Chondrocyte (in vitro differentiated cells): ENCODE measurements around the gene SLPI. TPM values are rescaled to one million over a fixed set of nuclear protein-coding genes. Genes with fewer than 3 reads are reported as not detected.

Experiments used
- DNase-seq: peaks from one replicate; pipeline ENCODE4 v3.0.0; 2021; ENCODE audit warnings: mixed read lengths, low spot score
- H3K27ac Mint-ChIP-seq: one replicate; pipeline ENCODE4 v1.8.0; 2021; ENCODE audit warnings: mild to moderate bottlenecking, moderate library complexity, mixed read lengths; ENCODE audit not compliant: unreplicated experiment
- H3K27me3 Mint-ChIP-seq: 2 replicates; pipeline ENCODE4 v1.8.0; 2021; ENCODE audit warnings: low read depth, mixed read lengths
- H3K36me3 Mint-ChIP-seq: 2 replicates; pipeline ENCODE4 v1.8.0; 2021; ENCODE audit warnings: low read depth, mixed read lengths
- H3K4me1 Mint-ChIP-seq: 2 replicates; pipeline ENCODE4 v1.8.0; 2021; ENCODE audit warnings: low read depth, mild to moderate bottlenecking, mixed read lengths
- H3K4me3 Mint-ChIP-seq: one replicate; pipeline ENCODE4 v1.8.0; 2021; ENCODE audit warnings: mild to moderate bottlenecking, moderate library complexity, mixed read lengths; ENCODE audit not compliant: unreplicated experiment
- H3K9me3 Mint-ChIP-seq: 2 replicates; pipeline ENCODE4 v1.8.0; 2021; ENCODE audit warnings: low read depth, mixed read lengths
- total RNA-seq: library from RNA; stranded (reverse); gene quantifications from 3 replicates; pipeline ENCODE4 v1.2.1, GENCODE V29; 2021
- TF ChIP-seq, protein P1 (sequence below): fragments of 200-600 bp; sonication (generic); IDR thresholded peaks from 2 replicates; pipeline ENCODE4 v1.5.0; 2021; ENCODE audit warnings: antibody characterized with exemption, mild to moderate bottlenecking, moderate library complexity

SLPI gene
- total RNA-seq, 1 donor from 2014 or later: 0.40 TPM

- Mint-ChIP-seq H3K4me1 (no peaks in the 10 kb centered on the region), H3K9me3 (no peaks in the 10 kb centered on the region), H3K27ac (no peak overlapping the region), H3K27me3 (peaks cover 53% of the 10 kb centered on the region), H3K36me3 (no peaks in the 10 kb centered on the region), H3K4me3 (no peak overlapping the region)
- TF ChIP-seq, protein P1, sequence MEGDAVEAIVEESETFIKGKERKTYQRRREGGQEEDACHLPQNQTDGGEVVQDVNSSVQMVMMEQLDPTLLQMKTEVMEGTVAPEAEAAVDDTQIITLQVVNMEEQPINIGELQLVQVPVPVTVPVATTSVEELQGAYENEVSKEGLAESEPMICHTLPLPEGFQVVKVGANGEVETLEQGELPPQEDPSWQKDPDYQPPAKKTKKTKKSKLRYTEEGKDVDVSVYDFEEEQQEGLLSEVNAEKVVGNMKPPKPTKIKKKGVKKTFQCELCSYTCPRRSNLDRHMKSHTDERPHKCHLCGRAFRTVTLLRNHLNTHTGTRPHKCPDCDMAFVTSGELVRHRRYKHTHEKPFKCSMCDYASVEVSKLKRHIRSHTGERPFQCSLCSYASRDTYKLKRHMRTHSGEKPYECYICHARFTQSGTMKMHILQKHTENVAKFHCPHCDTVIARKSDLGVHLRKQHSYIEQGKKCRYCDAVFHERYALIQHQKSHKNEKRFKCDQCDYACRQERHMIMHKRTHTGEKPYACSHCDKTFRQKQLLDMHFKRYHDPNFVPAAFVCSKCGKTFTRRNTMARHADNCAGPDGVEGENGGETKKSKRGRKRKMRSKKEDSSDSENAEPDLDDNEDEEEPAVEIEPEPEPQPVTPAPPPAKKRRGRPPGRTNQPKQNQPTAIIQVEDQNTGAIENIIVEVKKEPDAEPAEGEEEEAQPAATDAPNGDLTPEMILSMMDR: no peak
- no peak for DNase-seq
Measured at GRCh38 chr20:45269056-45269455, 14.7 kb upstream of the SLPI start.

DNA sequence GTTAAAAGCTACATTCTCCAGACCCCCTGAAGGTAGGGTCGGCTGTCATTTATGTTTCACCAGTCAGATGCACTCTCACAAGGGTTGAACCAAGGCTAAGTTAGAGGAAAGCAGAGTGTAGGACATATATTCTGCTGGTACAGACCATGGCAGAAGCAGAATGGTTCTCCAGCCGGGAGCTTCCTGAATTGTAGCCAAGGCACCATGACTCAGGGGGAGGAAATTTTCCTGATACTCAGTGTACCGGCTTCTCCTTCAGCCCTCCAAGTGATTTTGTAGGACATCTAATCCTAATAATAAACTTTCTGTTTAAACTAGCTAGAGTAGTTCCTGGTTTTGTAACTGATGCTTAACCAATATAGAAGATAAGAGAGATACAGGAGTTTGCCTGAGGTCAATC, 14.2 kb upstream of the SLPI start:
- H3K4me1 Mint-ChIP-seq: no peaks in the 10 kb centered on the region
- H3K27ac Mint-ChIP-seq: no peak overlapping the region
- TF ChIP-seq, protein P1: no peak
- peaks cover 49% of the 10 kb centered on the region for H3K27me3 Mint-ChIP-seq
- no peak for DNase-seq
- H3K36me3 Mint-ChIP-seq: no peaks in the 10 kb centered on the region
- H3K4me3 Mint-ChIP-seq: no peak overlapping the region
- H3K9me3 Mint-ChIP-seq: no peaks in the 10 kb centered on the region

- Mint-ChIP-seq H3K27ac (no peak overlapping the region), H3K36me3 (no peaks in the 10 kb centered on the region), H3K4me3 (no peak overlapping the region), H3K9me3 (no peaks in the 10 kb centered on the region), H3K27me3 (peaks cover 50% of the 10 kb centered on the region), H3K4me1 (no peaks in the 10 kb centered on the region)
- TF ChIP-seq, protein P1: no peak
- no peak for DNase-seq
Measured at GRCh38 chr20:45266977-45267376, 12.6 kb upstream of the SLPI start.

- H3K27ac Mint-ChIP-seq: no peak overlapping the region
- H3K27me3 Mint-ChIP-seq: peaks cover 48% of the 10 kb centered on the region
- TF ChIP-seq, protein P1: no peak
- DNase-seq: no peak
- H3K36me3 Mint-ChIP-seq: no peaks in the 10 kb centered on the region
- H3K4me3 Mint-ChIP-seq: no peak overlapping the region
- peaks cover 4% of the 10 kb centered on the region for H3K4me1 Mint-ChIP-seq
- no peaks in the 10 kb centered on the region for H3K9me3 Mint-ChIP-seq
Measured at GRCh38 chr20:45263556-45264266, 9.3 kb upstream of the SLPI start.

DNA sequence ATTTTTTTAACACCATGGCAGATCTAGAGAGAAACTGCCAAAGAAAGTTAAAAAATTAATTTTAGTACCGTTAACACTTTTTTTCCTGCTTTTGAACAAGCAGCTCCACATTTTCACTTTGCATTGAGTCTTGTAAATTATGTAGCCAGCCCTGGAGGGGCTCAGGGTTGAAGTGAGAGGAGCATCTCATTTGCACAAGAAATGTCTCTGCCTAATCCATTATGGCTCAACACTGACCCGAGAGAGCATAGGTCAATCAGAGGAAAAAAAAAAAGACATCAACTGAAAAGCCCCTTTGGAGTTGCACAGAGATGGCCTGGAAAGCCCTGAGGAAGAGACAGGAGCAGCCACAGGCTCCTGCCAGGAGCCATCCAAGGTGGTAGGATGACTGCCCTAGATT, 4.3 kb upstream of the SLPI start:
- Mint-ChIP-seq H3K9me3 (no peaks in the 10 kb centered on the region), H3K4me1 (peaks cover 4% of the 10 kb centered on the region), H3K4me3 (no peak overlapping the region), H3K36me3 (no peaks in the 10 kb centered on the region), H3K27ac (no peak overlapping the region), H3K27me3 (peaks cover 31% of the 10 kb centered on the region)
- no peak for DNase-seq
- TF ChIP-seq, protein P1: no peak
